GM21367 (cell line): ENCODE data around the gene REXO1.

ENCODE experiments used
- ATAC-seq: cut with Tn5 transposase; IDR thresholded peaks from one replicate; pipeline ENCODE4 v1.9.1; 2021; ENCODE audit not compliant: unreplicated experiment

The REXO1 gene

DNA sequence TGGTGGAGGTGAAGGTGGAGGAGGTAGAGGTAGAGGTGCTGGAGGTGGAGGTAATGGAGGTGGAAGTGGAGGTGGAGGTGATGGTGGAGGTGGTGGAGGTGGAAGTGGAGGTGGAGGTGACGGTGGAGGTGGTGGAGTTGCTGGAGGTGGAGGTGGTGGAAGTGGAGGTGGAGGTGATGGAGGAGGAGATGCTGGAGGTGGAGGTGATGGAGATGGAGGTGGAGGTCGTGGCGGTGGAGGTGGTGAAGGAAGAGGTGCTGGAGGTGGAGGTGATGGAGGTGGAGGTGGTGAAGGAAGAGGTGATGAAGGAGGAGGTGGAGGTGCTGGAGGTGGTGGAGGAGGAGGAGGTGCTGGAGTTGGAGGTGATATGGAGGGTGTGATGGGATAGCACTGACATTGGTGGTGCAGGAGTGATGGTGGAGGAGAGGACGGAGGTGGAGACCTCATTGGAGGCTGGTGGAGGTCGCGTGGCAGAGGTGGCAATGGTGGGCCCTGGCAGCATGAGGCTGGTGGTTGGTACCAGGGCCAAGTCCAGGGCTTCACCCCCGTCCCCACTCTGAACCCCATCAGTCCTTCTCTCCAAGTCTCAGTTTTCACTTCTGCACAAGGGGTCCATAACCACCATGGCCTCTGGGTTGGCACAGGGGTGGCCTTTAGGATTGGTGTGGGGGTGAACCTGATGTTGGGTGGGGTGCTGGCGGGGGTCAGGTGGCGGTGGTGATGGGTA is 79.2 kb downstream of the REXO1 start:
- no peak for ATAC-seq

DNA sequence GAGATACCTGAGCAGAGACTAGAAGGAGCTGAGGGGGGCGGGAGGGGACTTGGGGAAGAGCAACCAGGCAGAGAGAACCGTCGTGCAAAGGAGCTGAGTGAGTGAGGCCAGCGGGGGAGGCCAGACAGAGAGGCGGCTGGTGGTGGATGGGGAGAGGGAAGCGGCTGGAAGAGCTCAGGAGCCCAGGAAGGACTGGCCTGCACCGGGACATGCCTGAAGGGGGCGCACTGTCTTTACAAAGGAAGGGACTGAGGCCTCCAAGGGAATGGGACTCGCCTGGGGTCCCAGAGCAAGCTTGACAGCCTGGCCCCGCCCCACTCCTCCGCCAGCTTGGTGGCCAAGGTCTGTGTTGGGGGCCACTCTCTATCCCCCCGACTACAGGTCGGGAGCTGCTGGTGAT is 80.0 kb downstream of the REXO1 start:
- ATAC-seq = no peak

DNA sequence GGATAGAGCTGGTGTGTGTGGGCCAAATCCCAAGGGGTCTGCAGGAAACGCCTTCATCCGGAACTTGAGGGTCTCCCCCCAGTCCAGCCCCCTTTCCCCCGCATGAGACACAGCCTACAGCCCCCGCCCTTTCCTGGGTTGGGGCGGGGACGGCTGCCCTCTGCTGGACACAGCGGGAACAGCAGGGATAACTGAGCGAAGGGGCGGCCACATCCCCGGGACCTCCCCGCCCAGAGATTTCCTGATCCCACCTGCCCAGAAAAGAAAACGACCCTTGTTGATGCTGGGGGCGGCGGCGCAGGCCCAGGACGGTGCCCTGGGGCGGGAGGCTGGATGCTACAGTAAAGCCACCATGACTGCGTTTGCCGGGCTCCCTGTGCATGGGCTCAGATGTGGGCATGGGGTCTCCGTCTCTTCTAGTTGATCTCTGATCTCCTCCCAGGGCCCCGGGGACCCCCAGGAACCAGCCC is 80.8 kb downstream of the REXO1 start:
- no peak for ATAC-seq

DNA sequence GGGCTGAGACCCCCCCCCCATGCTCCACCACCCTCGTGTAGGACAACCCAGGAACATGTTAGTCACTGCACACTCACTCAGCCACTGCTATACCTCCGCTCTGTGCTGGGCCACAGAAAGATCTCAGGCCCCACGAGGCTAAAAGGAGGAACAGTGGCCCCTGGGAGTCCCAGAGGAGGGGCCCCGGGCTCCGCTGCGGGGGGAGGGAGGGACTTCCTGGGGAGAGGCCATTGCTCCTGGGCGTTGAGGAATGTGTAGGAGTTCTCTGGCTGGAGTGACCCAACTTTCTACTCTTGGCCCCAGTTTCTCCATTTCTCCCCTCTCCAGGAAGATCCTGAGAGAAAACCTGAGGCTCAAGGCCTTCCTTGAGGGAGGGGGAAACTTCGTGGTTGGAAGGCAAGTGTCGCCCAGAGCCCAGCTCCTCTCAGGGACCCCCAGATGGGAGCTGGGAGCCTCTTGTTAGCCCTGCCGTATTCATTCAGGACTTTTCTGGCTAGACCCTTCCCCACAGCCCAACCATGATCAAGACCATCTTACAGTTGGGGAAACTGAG is 81.4 kb downstream of the REXO1 start:
- ATAC-seq = no peak

DNA sequence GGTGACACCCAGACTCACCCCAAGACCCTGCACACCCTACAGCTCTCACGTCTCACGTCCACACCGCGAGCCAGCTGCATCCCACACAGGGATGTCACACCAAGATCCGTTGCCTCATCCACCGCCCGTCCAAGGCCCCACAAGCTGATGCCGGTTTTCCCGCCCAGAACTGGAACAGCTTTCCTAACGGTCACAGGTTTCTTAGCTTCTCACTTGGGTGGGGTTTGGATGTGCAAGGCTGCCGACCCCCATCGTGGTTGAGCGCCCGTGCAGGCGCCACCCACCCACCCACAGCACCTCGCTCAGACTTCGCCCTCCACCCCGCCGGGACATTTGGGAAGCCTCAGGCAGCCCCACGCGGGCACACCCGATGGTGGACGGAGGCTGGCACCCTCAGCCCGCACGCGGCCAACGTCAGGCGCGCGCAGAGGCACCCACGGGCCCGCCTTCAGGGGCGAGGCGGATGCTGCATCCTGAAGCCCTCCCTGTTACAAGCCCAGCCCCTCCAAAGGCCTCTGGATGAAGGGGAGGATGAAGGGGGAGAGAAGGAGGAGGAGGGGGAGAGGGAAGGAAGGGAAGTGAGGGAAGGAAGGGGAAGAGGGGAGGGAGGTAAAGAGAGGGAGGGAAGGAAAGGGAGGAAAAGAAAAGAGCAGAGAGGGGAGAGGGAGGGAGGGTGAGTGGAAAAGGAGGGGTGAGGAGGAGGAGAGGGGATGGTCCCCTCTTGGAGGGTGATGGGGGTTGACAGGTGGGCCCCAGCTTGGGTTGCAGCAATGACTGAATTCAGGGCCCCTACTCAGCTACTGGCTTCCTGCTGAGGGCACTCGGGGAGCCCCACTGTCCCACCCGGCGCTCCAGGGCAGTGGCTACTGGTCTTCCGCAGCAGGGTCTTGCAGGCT is 82.1 kb downstream of the REXO1 start:
- ATAC-seq = no peak
